ENCODE data around the gene RSBN1.

DNA sequence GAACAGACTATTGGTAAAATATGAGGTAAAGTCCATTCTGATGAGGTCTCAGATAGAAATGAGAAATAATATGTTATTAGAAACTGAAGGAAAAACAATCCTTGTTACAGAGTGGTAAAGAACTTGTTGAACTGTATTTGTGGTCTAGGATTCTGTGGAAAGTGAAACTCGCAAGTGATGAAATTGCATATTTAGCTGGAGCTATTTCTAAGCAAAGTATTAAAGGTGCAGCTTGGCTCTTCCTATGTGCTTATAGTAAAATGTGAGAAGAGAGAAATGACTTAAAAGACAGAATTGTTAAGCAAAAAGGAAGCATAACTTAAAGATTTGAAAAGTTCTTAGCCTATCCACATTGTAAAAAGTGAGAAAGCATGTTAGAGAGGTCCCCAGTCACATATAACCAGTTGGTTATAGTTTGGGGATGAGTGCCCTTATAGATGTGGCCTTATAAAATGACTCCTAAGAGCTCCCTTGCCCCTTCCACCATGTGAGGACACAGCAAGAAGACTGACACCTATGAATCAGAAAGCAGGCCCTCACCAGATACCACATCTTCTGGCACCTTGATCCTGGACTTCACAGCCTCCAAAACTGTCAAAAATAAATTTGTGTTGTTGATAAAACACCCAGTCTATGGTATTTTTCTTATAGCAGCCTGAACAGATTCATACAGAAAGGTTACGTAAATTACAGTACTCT is 77.8 kb downstream of the RSBN1 start:
- no peak for TF ChIP-seq POLR2AphosphoS5 (IDR thresholded peaks at IDR 0.05)
- TF ChIP-seq, protein P1, sequence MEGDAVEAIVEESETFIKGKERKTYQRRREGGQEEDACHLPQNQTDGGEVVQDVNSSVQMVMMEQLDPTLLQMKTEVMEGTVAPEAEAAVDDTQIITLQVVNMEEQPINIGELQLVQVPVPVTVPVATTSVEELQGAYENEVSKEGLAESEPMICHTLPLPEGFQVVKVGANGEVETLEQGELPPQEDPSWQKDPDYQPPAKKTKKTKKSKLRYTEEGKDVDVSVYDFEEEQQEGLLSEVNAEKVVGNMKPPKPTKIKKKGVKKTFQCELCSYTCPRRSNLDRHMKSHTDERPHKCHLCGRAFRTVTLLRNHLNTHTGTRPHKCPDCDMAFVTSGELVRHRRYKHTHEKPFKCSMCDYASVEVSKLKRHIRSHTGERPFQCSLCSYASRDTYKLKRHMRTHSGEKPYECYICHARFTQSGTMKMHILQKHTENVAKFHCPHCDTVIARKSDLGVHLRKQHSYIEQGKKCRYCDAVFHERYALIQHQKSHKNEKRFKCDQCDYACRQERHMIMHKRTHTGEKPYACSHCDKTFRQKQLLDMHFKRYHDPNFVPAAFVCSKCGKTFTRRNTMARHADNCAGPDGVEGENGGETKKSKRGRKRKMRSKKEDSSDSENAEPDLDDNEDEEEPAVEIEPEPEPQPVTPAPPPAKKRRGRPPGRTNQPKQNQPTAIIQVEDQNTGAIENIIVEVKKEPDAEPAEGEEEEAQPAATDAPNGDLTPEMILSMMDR (IDR thresholded peaks at IDR 0.05): no peak
